HepG2 (cell line): ENCODE measurements around the gene CCNT2. TPM values are rescaled to one million over a fixed set of nuclear protein-coding genes. Genes with fewer than 3 reads are reported as not detected.

Experiments used
- CHCHD3 ChIP-seq: sonication (generic); formaldehyde crosslinking; IDR thresholded peaks from 2 replicates; pipeline ENCODE4 v1.8.0; 2022; ENCODE audit warnings: mild to moderate bottlenecking, missing genetic modification reagents, moderate library complexity
- MAF1 ChIP-seq: sonication (generic); formaldehyde crosslinking; IDR thresholded peaks from 2 replicates; pipeline ENCODE4 v1.5.0; 2020; ENCODE audit warnings: missing genetic modification reagents, borderline replicate concordance
- MAFF ChIP-seq: IDR thresholded peaks from 2 replicates; pipeline ENCODE4 v1.6.1; 2011; ENCODE audit warnings: low read depth, low read length, improper control_type of control experiment
- MATR3 ChIP-seq: sonication (generic); formaldehyde crosslinking; IDR thresholded peaks from 2 replicates; pipeline ENCODE4 v1.4.0; 2020; ENCODE audit warnings: missing genetic modification reagents
- PITX1 ChIP-seq: sonication (generic); formaldehyde crosslinking; IDR thresholded peaks from 2 replicates; pipeline ENCODE4 v1.5.1; 2020; ENCODE audit warnings: mild to moderate bottlenecking, missing genetic modification reagents
- RFX1 ChIP-seq: fragments of 450-650 bp; IDR thresholded peaks from 2 replicates; pipeline ENCODE4 v1.6.1; 2017
- TEAD3 ChIP-seq: optimal IDR thresholded peaks from 2 replicates; pipeline ENCODE3; 2016; ENCODE audit warnings: borderline replicate concordance
- ZFP90 ChIP-seq: sonication (generic); formaldehyde crosslinking; IDR thresholded peaks from 2 replicates; pipeline ENCODE4 v1.8.0; 2022; ENCODE audit warnings: missing genetic modification reagents, mild to moderate bottlenecking, inconsistent platforms, borderline replicate concordance
- ZNF589 ChIP-seq: sonication (generic); formaldehyde crosslinking; conservative IDR thresholded peaks from 2 replicates; pipeline ENCODE4 v1.8.0; 2022; ENCODE audit warnings: mild to moderate bottlenecking, moderate library complexity, missing genetic modification reagents
- ZNF781 ChIP-seq: sonication (generic); formaldehyde crosslinking; IDR thresholded peaks from 2 replicates; pipeline ENCODE4 v1.5.1; 2020; ENCODE audit warnings: borderline replicate concordance, mild to moderate bottlenecking, missing genetic modification reagents; ENCODE audit errors: not compliant biosample characterization
- polyA plus RNA-seq, 8 experiments: library from polyadenylated mRNA; depleted of rRNA in 3 of 8; stranded (reverse) in 7 of 8; unstranded in 1 of 8; fragments of >200 nt; fragmentation: Illumina TruSeq in 4 of 8; extraction: Trizol in 4 of 8; gene quantifications; 2 replicates each; pipeline versions ENCODE4 v1.2.1 to v1.2.3, GENCODE V29; 2011 to 2016; ENCODE audit warnings: low read depth in 4 of 8, missing spikeins in 1 of 8, mixed read lengths in 1 of 8; ENCODE audit not compliant: insufficient read depth in 1 of 8
- total RNA-seq, 5 experiments: library from RNA; depleted of rRNA; stranded (reverse); fragments of >200 nt; fragmentation: Illumina TruSeq; extraction: Trizol; gene quantifications; 2 replicates each; pipeline ENCODE4 v1.2.3, GENCODE V29; 2016; ENCODE audit warnings: low read depth in 1 of 5
- TF ChIP-seq, protein P1 (sequence below): sonication (generic); formaldehyde crosslinking; IDR thresholded peaks from 2 replicates; pipeline ENCODE4 v1.5.0; 2020; ENCODE audit warnings: mild to moderate bottlenecking, low read depth, missing genetic modification reagents, borderline replicate concordance
- TF ChIP-seq, protein P2 (sequence below): IDR thresholded peaks from 2 replicates; pipeline ENCODE4 v1.6.1; 2016
- TF ChIP-seq, protein P3 (sequence below): sonication (generic); formaldehyde crosslinking; IDR thresholded peaks from 2 replicates; pipeline ENCODE4 v1.5.0; 2020; ENCODE audit warnings: mild to moderate bottlenecking, missing genetic modification reagents
- TF ChIP-seq, protein P4 (sequence below), 2 experiments: fragments of 450-650 bp in 1 of 2; sonication (generic) in 1 of 2; formaldehyde crosslinking in 1 of 2; IDR thresholded peaks; 2 replicates each; pipeline versions ENCODE4 v1.6.1 to v1.8.0; 2016 to 2022; ENCODE audit warnings: antibody characterized with exemption in 1 of 2, mild to moderate bottlenecking in 1 of 2, missing genetic modification reagents in 1 of 2
- TF ChIP-seq, protein P5 (sequence below): IDR thresholded peaks from 2 replicates; pipeline ENCODE4 v1.6.1; 2018; ENCODE audit warnings: missing genetic modification reagents, mild to moderate bottlenecking, missing compliant biosample characterization

The CCNT2 gene
- total and polyA plus RNA-seq, 2 of the 13 experiments (the other 11 are each of a cell fraction or from before 2014, with no cell fraction given): 22.1 to 34.4 TPM

DNA sequence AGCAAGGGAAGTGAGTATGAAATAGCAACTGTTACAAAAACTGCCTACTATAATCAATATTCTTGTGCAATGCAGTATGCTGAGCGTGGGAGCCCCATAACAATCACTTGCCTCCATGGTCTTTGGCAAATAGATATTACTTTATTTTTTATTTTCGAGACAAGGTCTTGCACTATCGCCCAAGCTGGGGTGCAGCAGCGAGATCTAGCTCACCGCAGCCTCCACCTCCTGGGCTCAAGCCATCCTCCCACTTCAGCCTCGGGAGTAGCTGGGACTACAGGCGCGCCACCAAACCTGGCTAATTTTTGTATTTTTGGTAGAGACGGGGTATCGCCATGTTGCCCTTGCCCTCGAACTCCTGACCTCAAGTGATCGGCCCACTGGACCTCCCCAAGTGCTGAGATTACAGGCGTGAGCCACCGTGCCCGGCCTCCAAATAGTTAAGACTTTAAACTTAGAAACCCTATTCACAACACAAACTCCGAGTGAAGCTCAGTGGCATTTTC lies 1.2 kb upstream of the CCNT2 start (continued):
- TF ChIP-seq MAF1: no peak
- TF ChIP-seq, protein P1, sequence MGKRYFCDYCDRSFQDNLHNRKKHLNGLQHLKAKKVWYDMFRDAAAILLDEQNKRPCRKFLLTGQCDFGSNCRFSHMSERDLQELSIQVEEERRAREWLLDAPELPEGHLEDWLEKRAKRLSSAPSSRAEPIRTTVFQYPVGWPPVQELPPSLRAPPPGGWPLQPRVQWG: no peak
- TF ChIP-seq, protein P2, sequence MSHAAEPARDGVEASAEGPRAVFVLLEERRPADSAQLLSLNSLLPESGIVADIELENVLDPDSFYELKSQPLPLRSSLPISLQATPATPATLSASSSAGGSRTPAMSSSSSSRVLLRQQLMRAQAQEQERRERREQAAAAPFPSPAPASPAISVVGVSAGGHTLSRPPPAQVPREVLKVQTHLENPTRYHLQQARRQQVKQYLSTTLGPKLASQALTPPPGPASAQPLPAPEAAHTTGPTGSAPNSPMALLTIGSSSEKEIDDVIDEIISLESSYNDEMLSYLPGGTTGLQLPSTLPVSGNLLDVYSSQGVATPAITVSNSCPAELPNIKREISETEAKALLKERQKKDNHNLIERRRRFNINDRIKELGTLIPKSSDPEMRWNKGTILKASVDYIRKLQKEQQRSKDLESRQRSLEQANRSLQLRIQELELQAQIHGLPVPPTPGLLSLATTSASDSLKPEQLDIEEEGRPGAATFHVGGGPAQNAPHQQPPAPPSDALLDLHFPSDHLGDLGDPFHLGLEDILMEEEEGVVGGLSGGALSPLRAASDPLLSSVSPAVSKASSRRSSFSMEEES (CRISPR knock-in tag): peak; percentile 16; the same call in 1 of the 2 replicates
- TF ChIP-seq, protein P3, sequence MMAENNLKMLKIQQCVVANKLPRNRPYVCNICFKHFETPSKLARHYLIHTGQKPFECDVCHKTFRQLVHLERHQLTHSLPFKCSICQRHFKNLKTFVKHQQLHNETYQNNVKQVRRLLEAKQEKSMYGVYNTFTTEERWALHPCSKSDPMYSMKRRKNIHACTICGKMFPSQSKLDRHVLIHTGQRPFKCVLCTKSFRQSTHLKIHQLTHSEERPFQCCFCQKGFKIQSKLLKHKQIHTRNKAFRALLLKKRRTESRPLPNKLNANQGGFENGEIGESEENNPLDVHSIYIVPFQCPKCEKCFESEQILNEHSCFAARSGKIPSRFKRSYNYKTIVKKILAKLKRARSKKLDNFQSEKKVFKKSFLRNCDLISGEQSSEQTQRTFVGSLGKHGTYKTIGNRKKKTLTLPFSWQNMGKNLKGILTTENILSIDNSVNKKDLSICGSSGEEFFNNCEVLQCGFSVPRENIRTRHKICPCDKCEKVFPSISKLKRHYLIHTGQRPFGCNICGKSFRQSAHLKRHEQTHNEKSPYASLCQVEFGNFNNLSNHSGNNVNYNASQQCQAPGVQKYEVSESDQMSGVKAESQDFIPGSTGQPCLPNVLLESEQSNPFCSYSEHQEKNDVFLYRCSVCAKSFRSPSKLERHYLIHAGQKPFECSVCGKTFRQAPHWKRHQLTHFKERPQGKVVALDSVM (CRISPR knock-in tag): peak; percentile 98
- TF ChIP-seq TEAD3 (CRISPR knock-in tag): peak; percentile 27
- TF ChIP-seq, protein P4, sequence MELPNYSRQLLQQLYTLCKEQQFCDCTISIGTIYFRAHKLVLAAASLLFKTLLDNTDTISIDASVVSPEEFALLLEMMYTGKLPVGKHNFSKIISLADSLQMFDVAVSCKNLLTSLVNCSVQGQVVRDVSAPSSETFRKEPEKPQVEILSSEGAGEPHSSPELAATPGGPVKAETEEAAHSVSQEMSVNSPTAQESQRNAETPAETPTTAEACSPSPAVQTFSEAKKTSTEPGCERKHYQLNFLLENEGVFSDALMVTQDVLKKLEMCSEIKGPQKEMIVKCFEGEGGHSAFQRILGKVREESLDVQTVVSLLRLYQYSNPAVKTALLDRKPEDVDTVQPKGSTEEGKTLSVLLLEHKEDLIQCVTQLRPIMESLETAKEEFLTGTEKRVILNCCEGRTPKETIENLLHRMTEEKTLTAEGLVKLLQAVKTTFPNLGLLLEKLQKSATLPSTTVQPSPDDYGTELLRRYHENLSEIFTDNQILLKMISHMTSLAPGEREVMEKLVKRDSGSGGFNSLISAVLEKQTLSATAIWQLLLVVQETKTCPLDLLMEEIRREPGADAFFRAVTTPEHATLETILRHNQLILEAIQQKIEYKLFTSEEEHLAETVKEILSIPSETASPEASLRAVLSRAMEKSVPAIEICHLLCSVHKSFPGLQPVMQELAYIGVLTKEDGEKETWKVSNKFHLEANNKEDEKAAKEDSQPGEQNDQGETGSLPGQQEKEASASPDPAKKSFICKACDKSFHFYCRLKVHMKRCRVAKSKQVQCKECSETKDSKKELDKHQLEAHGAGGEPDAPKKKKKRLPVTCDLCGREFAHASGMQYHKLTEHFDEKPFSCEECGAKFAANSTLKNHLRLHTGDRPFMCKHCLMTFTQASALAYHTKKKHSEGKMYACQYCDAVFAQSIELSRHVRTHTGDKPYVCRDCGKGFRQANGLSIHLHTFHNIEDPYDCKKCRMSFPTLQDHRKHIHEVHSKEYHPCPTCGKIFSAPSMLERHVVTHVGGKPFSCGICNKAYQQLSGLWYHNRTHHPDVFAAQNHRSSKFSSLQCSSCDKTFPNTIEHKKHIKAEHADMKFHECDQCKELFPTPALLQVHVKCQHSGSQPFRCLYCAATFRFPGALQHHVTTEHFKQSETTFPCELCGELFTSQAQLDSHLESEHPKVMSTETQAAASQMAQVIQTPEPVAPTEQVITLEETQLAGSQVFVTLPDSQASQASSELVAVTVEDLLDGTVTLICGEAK (IDR thresholded peaks at IDR 0.05): no peak
- TF ChIP-seq, protein P4 (CRISPR knock-in tag; IDR thresholded peaks at IDR 0.05): no peak
- TF ChIP-seq MAFF: no peak; the same call in 1 of the 2 replicates
- no peak for TF ChIP-seq CHCHD3 (CRISPR knock-in tag)
- TF ChIP-seq ZNF781: peak; percentile 9
- no peak for TF ChIP-seq ZFP90
- TF ChIP-seq, protein P5, sequence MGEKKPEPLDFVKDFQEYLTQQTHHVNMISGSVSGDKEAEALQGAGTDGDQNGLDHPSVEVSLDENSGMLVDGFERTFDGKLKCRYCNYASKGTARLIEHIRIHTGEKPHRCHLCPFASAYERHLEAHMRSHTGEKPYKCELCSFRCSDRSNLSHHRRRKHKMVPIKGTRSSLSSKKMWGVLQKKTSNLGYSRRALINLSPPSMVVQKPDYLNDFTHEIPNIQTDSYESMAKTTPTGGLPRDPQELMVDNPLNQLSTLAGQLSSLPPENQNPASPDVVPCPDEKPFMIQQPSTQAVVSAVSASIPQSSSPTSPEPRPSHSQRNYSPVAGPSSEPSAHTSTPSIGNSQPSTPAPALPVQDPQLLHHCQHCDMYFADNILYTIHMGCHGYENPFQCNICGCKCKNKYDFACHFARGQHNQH (CRISPR knock-in tag): no peak
- TF ChIP-seq PITX1 (CRISPR knock-in tag): no peak
- no peak for TF ChIP-seq ZNF589 (CRISPR knock-in tag)
- TF ChIP-seq MATR3 (CRISPR knock-in tag): no peak
- TF ChIP-seq RFX1: no peak
